HepG2 (cell line): Measurements from ENCODE around the gene FUT6. TPM values are rescaled to one million over a fixed set of nuclear protein-coding genes. Genes with fewer than 3 reads are reported as not detected.

ENCODE experiments used
- ATF7-NPFF ChIP-seq: sonication (generic); formaldehyde crosslinking; IDR thresholded peaks from 2 replicates; pipeline ENCODE4 v1.8.1; 2023; ENCODE audit warnings: mild to moderate bottlenecking, low read depth, missing genetic modification reagents, moderate library complexity
- HOXA7 ChIP-seq: sonication (generic); formaldehyde crosslinking; IDR thresholded peaks from 2 replicates; pipeline ENCODE4 v1.8.1; 2022; ENCODE audit warnings: mild to moderate bottlenecking, missing genetic modification reagents, moderate library complexity
- KLF12 ChIP-seq: sonication (generic); formaldehyde crosslinking; IDR thresholded peaks from 2 replicates; pipeline ENCODE4 v1.4.0; 2020; ENCODE audit warnings: missing genetic modification reagents, borderline replicate concordance
- LCORL ChIP-seq, 2 experiments: fragments of 450-650 bp in 1 of 2; sonication (generic) in 1 of 2; formaldehyde crosslinking in 1 of 2; IDR thresholded peaks; 2 replicates each; pipeline versions ENCODE4 v1.5.0 to v1.6.1; 2017 to 2020; ENCODE audit warnings: antibody characterized with exemption in 1 of 2, missing genetic modification reagents in 1 of 2
- PITX1 ChIP-seq: sonication (generic); formaldehyde crosslinking; IDR thresholded peaks from 2 replicates; pipeline ENCODE4 v1.5.1; 2020; ENCODE audit warnings: mild to moderate bottlenecking, missing genetic modification reagents
- SKI ChIP-seq: fragments of 450-650 bp; IDR thresholded peaks from one replicate; pipeline ENCODE4 v1.6.1; 2018; ENCODE audit warnings: mild to moderate bottlenecking; ENCODE audit not compliant: partially characterized antibody
- SNAPC2 ChIP-seq: sonication (generic); formaldehyde crosslinking; IDR thresholded peaks from 2 replicates; pipeline ENCODE4 v1.8.1; 2022; ENCODE audit warnings: mild to moderate bottlenecking, missing genetic modification reagents
- SP1 ChIP-seq, 2 experiments: fragments of 450-650 bp in 1 of 2; sonication (generic) in 1 of 2; formaldehyde crosslinking in 1 of 2; IDR thresholded peaks; 2 replicates each; pipeline versions ENCODE4 v1.4.0 to v1.6.1; 2016 to 2020; ENCODE audit warnings: missing genetic modification reagents in 1 of 2
- SP4 ChIP-seq: sonication (generic); formaldehyde crosslinking; IDR thresholded peaks from 2 replicates; pipeline ENCODE4 v1.8.1; 2023; ENCODE audit warnings: mild to moderate bottlenecking, missing genetic modification reagents
- ZFP36L1 ChIP-seq: sonication (generic); formaldehyde crosslinking; IDR thresholded peaks from 2 replicates; pipeline ENCODE4 v1.8.0; 2022; ENCODE audit warnings: mild to moderate bottlenecking, missing genetic modification reagents, moderate library complexity
- ZFYVE20 ChIP-seq: sonication (generic); formaldehyde crosslinking; IDR thresholded peaks from 2 replicates; pipeline ENCODE4 v1.8.0; 2023; ENCODE audit warnings: low read depth, mild to moderate bottlenecking, moderate library complexity, missing genetic modification reagents, borderline replicate concordance
- ZNF264 ChIP-seq: sonication (generic); formaldehyde crosslinking; IDR thresholded peaks from 2 replicates; pipeline ENCODE4 v1.4.0; 2020; ENCODE audit warnings: missing genetic modification reagents
- ZNF703 ChIP-seq: sonication (generic); formaldehyde crosslinking; IDR thresholded peaks from 2 replicates; pipeline ENCODE4 v1.5.1; 2020; ENCODE audit warnings: missing genetic modification reagents, mild to moderate bottlenecking, moderate library complexity, borderline replicate concordance
- ZNF816 ChIP-seq: sonication (generic); formaldehyde crosslinking; IDR thresholded peaks from 2 replicates; pipeline ENCODE4 v1.8.0; 2022; ENCODE audit warnings: missing genetic modification reagents, mild to moderate bottlenecking, borderline replicate concordance
- polyA plus RNA-seq, 8 experiments: library from polyadenylated mRNA; depleted of rRNA in 3 of 8; stranded (reverse) in 7 of 8; unstranded in 1 of 8; fragments of >200 nt; fragmentation: Illumina TruSeq in 4 of 8; extraction: Trizol in 4 of 8; gene quantifications; 2 replicates each; pipeline versions ENCODE4 v1.2.1 to v1.2.3, GENCODE V29; 2011 to 2016; ENCODE audit warnings: low read depth in 4 of 8, missing spikeins in 1 of 8, mixed read lengths in 1 of 8; ENCODE audit not compliant: insufficient read depth in 1 of 8
- total RNA-seq, 5 experiments: library from RNA; depleted of rRNA; stranded (reverse); fragments of >200 nt; fragmentation: Illumina TruSeq; extraction: Trizol; gene quantifications; 2 replicates each; pipeline ENCODE4 v1.2.3, GENCODE V29; 2016; ENCODE audit warnings: low read depth in 1 of 5
- TF ChIP-seq, protein P1 (sequence below): sonication (generic); formaldehyde crosslinking; IDR thresholded peaks from 2 replicates; pipeline ENCODE4 v1.4.0; 2020; ENCODE audit warnings: missing genetic modification reagents, borderline replicate concordance
- TF ChIP-seq, protein P2 (sequence below): IDR thresholded peaks from 2 replicates; pipeline ENCODE4 v1.6.1; 2016; ENCODE audit warnings: low read depth, missing genetic modification reagents, missing compliant biosample characterization
- TF ChIP-seq, protein P3 (sequence below): sonication (generic); formaldehyde crosslinking; IDR thresholded peaks from 2 replicates; pipeline ENCODE4 v1.8.1; 2023; ENCODE audit warnings: missing genetic modification reagents, inconsistent platforms, borderline replicate concordance
- TF ChIP-seq, protein P4 (sequence below): sonication (generic); formaldehyde crosslinking; IDR thresholded peaks from 2 replicates; pipeline ENCODE4 v1.4.0; 2020; ENCODE audit warnings: mild to moderate bottlenecking, missing genetic modification reagents
- TF ChIP-seq, protein P5 (sequence below): sonication (generic); formaldehyde crosslinking; IDR thresholded peaks from 2 replicates; pipeline ENCODE4 v1.9.0; 2022; ENCODE audit warnings: low read depth, missing genetic modification reagents

FUT6 gene
- total and polyA plus RNA-seq, 2 of the 13 experiments (the other 11 are each of a cell fraction or from before 2014, with no cell fraction given): 8.2 to 27.7 TPM

DNA sequence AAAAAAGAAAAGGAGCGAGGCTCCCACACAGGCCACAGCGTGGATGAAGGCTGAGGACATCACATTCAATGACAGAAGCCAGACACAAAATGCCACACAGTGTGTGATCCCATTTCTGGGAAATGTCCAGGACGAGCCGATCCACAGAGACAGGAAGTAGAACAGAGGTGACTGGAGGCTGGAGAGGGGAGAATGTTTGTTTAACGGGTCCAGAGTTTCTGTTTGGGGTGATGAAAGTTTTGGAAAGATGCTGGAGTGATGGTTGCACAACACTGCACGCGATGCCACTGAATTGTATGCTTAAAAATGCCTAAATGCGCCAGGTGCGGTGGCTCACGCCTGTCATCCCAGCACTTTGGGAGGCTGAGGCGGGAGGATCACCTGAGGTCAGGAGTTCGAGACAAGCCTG is 31.5 kb upstream of the FUT6 start (continued):
- TF ChIP-seq SNAPC2 (CRISPR knock-in tag) (peak; percentile 65; the same call in 1 of the 2 replicates), ATF7-NPFF (CRISPR knock-in tag) (no peak), ZNF264 (CRISPR knock-in tag) (0 out of 2 replicates have a peak, but pooled peaks have one; percentile 38), ZNF703 (peak; percentile 36; the same call in 1 of the 2 replicates), ZNF816 (no peak), LCORL (IDR thresholded peaks at IDR 0.05) (peak; percentile 100), LCORL (CRISPR knock-in tag; IDR thresholded peaks at IDR 0.05) (peak; percentile 100), ZFYVE20 (CRISPR knock-in tag) (no peak), SKI (peak; percentile 87), SP1 (IDR thresholded peaks at IDR 0.05) (no peak), SP1 (CRISPR knock-in tag; IDR thresholded peaks at IDR 0.05) (no peak), SP4 (CRISPR knock-in tag) (peak; percentile 43; the same call in 1 of the 2 replicates), HOXA7 (CRISPR knock-in tag) (no peak), ZFP36L1 (CRISPR knock-in tag) (no peak; the same call in 1 of the 2 replicates), PITX1 (peak; percentile 88), KLF12 (0 out of 2 replicates have a peak, but pooled peaks have one; percentile 30)
- TF ChIP-seq, protein P1, sequence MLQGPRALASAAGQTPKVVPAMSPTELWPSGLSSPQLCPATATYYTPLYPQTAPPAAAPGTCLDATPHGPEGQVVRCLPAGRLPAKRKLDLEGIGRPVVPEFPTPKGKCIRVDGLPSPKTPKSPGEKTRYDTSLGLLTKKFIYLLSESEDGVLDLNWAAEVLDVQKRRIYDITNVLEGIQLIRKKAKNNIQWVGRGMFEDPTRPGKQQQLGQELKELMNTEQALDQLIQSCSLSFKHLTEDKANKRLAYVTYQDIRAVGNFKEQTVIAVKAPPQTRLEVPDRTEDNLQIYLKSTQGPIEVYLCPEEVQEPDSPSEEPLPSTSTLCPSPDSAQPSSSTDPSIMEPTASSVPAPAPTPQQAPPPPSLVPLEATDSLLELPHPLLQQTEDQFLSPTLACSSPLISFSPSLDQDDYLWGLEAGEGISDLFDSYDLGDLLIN: no peak
- TF ChIP-seq, protein P2, sequence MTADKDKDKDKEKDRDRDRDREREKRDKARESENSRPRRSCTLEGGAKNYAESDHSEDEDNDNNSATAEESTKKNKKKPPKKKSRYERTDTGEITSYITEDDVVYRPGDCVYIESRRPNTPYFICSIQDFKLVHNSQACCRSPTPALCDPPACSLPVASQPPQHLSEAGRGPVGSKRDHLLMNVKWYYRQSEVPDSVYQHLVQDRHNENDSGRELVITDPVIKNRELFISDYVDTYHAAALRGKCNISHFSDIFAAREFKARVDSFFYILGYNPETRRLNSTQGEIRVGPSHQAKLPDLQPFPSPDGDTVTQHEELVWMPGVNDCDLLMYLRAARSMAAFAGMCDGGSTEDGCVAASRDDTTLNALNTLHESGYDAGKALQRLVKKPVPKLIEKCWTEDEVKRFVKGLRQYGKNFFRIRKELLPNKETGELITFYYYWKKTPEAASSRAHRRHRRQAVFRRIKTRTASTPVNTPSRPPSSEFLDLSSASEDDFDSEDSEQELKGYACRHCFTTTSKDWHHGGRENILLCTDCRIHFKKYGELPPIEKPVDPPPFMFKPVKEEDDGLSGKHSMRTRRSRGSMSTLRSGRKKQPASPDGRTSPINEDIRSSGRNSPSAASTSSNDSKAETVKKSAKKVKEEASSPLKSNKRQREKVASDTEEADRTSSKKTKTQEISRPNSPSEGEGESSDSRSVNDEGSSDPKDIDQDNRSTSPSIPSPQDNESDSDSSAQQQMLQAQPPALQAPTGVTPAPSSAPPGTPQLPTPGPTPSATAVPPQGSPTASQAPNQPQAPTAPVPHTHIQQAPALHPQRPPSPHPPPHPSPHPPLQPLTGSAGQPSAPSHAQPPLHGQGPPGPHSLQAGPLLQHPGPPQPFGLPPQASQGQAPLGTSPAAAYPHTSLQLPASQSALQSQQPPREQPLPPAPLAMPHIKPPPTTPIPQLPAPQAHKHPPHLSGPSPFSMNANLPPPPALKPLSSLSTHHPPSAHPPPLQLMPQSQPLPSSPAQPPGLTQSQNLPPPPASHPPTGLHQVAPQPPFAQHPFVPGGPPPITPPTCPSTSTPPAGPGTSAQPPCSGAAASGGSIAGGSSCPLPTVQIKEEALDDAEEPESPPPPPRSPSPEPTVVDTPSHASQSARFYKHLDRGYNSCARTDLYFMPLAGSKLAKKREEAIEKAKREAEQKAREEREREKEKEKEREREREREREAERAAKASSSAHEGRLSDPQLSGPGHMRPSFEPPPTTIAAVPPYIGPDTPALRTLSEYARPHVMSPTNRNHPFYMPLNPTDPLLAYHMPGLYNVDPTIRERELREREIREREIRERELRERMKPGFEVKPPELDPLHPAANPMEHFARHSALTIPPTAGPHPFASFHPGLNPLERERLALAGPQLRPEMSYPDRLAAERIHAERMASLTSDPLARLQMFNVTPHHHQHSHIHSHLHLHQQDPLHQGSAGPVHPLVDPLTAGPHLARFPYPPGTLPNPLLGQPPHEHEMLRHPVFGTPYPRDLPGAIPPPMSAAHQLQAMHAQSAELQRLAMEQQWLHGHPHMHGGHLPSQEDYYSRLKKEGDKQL (CRISPR knock-in tag): peak; percentile 87
- TF ChIP-seq, protein P3, sequence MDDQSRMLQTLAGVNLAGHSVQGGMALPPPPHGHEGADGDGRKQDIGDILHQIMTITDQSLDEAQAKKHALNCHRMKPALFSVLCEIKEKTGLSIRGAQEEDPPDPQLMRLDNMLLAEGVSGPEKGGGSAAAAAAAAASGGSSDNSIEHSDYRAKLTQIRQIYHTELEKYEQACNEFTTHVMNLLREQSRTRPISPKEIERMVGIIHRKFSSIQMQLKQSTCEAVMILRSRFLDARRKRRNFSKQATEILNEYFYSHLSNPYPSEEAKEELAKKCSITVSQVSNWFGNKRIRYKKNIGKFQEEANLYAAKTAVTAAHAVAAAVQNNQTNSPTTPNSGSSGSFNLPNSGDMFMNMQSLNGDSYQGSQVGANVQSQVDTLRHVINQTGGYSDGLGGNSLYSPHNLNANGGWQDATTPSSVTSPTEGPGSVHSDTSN (CRISPR knock-in tag): no peak
- TF ChIP-seq, protein P4, sequence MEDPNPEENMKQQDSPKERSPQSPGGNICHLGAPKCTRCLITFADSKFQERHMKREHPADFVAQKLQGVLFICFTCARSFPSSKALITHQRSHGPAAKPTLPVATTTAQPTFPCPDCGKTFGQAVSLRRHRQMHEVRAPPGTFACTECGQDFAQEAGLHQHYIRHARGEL (CRISPR knock-in tag): no peak
- TF ChIP-seq, protein P5, sequence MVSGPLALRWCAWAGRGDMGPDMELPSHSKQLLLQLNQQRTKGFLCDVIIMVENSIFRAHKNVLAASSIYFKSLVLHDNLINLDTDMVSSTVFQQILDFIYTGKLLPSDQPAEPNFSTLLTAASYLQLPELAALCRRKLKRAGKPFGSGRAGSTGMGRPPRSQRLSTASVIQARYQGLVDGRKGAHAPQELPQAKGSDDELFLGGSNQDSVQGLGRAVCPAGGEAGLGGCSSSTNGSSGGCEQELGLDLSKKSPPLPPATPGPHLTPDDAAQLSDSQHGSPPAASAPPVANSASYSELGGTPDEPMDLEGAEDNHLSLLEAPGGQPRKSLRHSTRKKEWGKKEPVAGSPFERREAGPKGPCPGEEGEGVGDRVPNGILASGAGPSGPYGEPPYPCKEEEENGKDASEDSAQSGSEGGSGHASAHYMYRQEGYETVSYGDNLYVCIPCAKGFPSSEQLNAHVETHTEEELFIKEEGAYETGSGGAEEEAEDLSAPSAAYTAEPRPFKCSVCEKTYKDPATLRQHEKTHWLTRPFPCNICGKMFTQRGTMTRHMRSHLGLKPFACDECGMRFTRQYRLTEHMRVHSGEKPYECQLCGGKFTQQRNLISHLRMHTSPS: peak; percentile 63; the same call in 1 of the 2 replicates
